NCI-H1694 treated with DMSO at 0.1 percent for 48 hours (cell line): ENCODE measurements around the gene ROPN1B.

ENCODE experiments used
- DNase-seq: peaks from one replicate; lab custom pipeline; 2025; lab: John Stamatoyannopoulos, UW

Gene ROPN1B

GRCh38 chr3:126031981-126032471, 63.0 kb downstream of the ROPN1B start:
- no peak for DNase-seq
